HL-60 (cell line): ENCODE measurements around the gene DPP4.

ENCODE experiments used
- DNase-seq, 2 experiments: peaks; one replicate each; pipeline ENCODE4 v3.0.0-alpha.2; 2010 to 2020; ENCODE audit warnings: low read depth in 1 of 2, low spot score in 1 of 2
- H3K27ac ChIP-seq: fragments of 250-450 bp; sonication (Bioruptor Pico); replicated peaks from 2 replicates; pipeline ENCODE4 v1.5.1; 2020; ENCODE audit warnings: mild to moderate bottlenecking, moderate library complexity
- H3K27me3 ChIP-seq: fragments of 250-450 bp; sonication (Bioruptor Pico); 2 replicates; pipeline ENCODE4 v1.5.1; 2021; ENCODE audit warnings: mild to moderate bottlenecking, moderate library complexity; ENCODE audit not compliant: insufficient read depth, poor library complexity, severe bottlenecking
- H3K4me3 ChIP-seq: replicated peaks from 2 replicates; pipeline ENCODE4 v1.5.1; 2011; ENCODE audit warnings: mild to moderate bottlenecking, control low read depth, low read length; ENCODE audit not compliant: insufficient read depth
- GABPA ChIP-seq: IDR thresholded peaks from 2 replicates; pipeline ENCODE4 v1.6.1; 2012; ENCODE audit warnings: low read depth
- POLR2AphosphoS5 ChIP-seq: IDR thresholded peaks from 2 replicates; pipeline ENCODE4 v1.6.1; 2012; ENCODE audit warnings: low read depth
- SPI1 ChIP-seq: IDR thresholded peaks from 2 replicates; pipeline ENCODE4 v1.6.1; 2012; ENCODE audit warnings: low read depth, mild to moderate bottlenecking, borderline replicate concordance
- TF ChIP-seq, protein P1 (sequence below): IDR thresholded peaks from one replicate; pipeline ENCODE4 v1.5.1; 2011; ENCODE audit warnings: low read length, control low read depth, inconsistent platforms; ENCODE audit not compliant: insufficient read depth
- TF ChIP-seq, protein P2 (sequence below): IDR thresholded peaks from 2 replicates; pipeline ENCODE4 v1.6.1; 2012; ENCODE audit warnings: low read depth; ENCODE audit not compliant: insufficient replicate concordance

The DPP4 gene

DNA sequence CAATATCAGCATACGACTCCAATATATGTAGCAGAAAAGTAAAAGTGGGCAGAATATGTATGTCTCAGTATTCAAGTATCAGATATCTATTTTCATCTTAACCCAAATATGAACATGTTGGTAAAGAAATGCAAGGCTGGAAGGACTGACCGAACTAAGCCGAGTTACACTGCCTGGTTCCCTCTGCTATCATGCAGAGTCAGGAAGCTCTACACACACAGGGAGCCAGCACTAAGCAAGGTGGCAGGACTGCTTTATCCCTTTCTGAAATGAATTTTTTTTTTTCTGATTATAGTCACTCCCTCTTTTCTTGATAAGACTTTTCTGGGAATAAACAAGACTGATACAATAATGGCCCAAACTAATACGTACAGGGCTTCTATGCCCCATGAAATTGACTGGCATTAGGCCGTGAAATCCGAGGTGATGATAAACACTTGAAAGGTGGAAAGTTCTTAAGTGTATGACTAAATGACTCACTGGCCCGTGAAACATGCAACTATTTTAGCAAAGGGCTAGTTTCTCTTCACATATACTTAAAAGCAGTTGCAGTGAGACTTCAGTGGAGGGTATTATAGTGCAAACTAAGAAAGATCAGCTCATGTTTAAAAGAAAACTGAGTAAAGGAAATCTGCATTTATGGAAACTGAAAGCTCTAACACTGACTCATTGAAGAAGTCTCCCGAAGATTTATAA is 14.9 kb downstream of the DPP4 start:
- no peak overlapping the region for H3K27ac ChIP-seq
- no peaks in the 10 kb centered on the region for H3K27me3 ChIP-seq
- TF ChIP-seq GABPA, result no peak
- TF ChIP-seq, protein P1, sequence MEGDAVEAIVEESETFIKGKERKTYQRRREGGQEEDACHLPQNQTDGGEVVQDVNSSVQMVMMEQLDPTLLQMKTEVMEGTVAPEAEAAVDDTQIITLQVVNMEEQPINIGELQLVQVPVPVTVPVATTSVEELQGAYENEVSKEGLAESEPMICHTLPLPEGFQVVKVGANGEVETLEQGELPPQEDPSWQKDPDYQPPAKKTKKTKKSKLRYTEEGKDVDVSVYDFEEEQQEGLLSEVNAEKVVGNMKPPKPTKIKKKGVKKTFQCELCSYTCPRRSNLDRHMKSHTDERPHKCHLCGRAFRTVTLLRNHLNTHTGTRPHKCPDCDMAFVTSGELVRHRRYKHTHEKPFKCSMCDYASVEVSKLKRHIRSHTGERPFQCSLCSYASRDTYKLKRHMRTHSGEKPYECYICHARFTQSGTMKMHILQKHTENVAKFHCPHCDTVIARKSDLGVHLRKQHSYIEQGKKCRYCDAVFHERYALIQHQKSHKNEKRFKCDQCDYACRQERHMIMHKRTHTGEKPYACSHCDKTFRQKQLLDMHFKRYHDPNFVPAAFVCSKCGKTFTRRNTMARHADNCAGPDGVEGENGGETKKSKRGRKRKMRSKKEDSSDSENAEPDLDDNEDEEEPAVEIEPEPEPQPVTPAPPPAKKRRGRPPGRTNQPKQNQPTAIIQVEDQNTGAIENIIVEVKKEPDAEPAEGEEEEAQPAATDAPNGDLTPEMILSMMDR, result no peak
- no peak for TF ChIP-seq SPI1
- no peak for TF ChIP-seq POLR2AphosphoS5
- TF ChIP-seq, protein P2, sequence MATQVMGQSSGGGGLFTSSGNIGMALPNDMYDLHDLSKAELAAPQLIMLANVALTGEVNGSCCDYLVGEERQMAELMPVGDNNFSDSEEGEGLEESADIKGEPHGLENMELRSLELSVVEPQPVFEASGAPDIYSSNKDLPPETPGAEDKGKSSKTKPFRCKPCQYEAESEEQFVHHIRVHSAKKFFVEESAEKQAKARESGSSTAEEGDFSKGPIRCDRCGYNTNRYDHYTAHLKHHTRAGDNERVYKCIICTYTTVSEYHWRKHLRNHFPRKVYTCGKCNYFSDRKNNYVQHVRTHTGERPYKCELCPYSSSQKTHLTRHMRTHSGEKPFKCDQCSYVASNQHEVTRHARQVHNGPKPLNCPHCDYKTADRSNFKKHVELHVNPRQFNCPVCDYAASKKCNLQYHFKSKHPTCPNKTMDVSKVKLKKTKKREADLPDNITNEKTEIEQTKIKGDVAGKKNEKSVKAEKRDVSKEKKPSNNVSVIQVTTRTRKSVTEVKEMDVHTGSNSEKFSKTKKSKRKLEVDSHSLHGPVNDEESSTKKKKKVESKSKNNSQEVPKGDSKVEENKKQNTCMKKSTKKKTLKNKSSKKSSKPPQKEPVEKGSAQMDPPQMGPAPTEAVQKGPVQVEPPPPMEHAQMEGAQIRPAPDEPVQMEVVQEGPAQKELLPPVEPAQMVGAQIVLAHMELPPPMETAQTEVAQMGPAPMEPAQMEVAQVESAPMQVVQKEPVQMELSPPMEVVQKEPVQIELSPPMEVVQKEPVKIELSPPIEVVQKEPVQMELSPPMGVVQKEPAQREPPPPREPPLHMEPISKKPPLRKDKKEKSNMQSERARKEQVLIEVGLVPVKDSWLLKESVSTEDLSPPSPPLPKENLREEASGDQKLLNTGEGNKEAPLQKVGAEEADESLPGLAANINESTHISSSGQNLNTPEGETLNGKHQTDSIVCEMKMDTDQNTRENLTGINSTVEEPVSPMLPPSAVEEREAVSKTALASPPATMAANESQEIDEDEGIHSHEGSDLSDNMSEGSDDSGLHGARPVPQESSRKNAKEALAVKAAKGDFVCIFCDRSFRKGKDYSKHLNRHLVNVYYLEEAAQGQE, result no peak
- no peak for DNase-seq
- no peak overlapping the region for H3K4me3 ChIP-seq

DNA sequence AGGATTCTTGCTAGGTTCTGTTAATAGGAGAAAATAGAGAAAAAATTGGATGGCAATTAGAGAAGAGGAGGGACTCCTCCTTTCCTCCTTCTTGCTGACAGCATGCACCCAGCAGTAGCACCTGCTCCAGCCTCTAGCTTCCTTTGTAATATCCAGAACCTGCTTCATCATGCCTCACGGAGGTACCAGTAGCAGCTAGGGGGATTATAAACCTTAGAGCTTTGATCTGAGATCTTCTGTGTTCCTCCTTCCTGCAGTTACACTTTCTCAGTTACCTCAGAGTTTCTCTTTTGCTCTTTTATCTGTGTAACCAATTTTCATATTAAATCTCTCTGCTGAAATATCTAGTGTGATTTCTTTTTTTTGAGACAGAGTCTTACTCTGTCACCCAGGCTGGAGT is 16.6 kb downstream of the DPP4 start:
- Histone ChIP-seq H3K27me3 (no peaks in the 10 kb centered on the region), H3K4me3 (no peak overlapping the region), H3K27ac (no peak overlapping the region)
- no peak for DNase-seq
- TF ChIP-seq SPI1 (no peak), GABPA (no peak), POLR2AphosphoS5 (no peak)
- TF ChIP-seq, protein P1, result no peak
- TF ChIP-seq, protein P2, result no peak

DNA sequence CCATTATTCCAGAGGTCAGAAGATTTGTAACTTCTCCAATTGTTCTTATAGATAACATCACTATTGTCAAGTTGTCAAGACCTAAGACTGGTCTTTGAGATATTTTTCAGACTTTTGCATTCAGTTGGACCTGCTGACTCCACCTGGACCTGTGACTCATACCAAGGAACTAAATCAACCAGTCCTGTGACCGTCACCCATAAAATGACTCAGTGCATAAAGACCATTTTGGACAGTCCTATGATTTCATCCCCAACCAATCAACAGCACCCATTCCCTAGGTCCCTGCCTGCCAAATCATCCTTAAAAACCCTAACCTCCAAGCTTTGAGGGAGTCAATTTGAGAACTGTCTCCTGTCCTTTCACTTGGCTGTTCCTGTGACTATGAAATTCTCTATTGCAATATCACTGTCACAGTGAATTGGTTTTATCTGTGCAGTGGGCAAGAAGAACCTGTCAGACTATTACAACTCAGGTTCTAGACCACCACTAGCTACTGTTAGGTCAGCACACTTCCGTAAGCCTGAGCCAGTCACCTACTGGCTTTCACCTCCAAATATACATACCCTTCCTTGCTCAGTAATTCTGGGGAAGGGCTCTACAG is 17.1 kb downstream of the DPP4 start:
- H3K27ac ChIP-seq, result no peak overlapping the region
- no peak overlapping the region for H3K4me3 ChIP-seq
- no peaks in the 10 kb centered on the region for H3K27me3 ChIP-seq
- TF ChIP-seq POLR2AphosphoS5 (no peak), GABPA (no peak), SPI1 (no peak)
- TF ChIP-seq, protein P2, result no peak
- TF ChIP-seq, protein P1, result no peak
- no peak for DNase-seq
